KBM-7 (cell line): ENCODE measurements around the gene TMEM9B.

Source experiments
- DNase-seq: peaks from one replicate; pipeline ENCODE4 v3.0.0-alpha.2; 2015
- in situ Hi-C: fragments of 300-500 bp; cut with MboI; formaldehyde crosslinking; loops from 2 replicates; pipeline ENCODE4 v1.14.3; 2020; ENCODE audit warnings: low sequenced_read_pairs, low pct_unique_long_range_greater_than_20kb, mixed read lengths

Gene TMEM9B

DNA sequence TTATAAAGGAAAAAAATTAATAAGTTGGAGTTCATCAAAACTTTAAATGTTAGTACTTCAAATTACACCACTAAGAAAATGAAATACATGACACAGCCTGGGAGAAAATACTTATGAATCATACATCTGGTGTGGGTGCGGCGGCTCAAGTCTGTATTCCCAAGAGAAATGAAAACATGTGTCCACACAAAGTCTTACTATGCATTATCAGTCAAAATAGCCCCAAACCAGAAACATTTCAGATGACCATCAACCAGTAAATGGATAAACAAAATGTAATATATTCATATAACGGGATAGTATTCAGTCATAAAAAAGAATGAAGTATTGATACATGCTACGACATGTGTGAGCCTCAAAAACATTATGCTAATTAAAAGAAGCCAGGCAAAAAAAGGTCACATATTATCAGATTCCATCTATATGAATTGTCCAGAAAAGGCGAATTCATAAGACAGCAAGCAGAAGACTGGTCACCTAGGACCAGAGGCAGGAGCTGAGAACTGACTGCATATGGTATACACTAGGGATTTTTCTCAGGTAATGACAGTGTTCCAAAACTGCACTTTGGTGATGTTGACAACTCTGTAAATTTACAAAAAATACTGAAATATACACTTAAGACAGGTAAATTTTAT lies 58.6 kb downstream of the TMEM9B start:
- in situ Hi-C loops: no loop called here
- DNase-seq: no peak

DNA sequence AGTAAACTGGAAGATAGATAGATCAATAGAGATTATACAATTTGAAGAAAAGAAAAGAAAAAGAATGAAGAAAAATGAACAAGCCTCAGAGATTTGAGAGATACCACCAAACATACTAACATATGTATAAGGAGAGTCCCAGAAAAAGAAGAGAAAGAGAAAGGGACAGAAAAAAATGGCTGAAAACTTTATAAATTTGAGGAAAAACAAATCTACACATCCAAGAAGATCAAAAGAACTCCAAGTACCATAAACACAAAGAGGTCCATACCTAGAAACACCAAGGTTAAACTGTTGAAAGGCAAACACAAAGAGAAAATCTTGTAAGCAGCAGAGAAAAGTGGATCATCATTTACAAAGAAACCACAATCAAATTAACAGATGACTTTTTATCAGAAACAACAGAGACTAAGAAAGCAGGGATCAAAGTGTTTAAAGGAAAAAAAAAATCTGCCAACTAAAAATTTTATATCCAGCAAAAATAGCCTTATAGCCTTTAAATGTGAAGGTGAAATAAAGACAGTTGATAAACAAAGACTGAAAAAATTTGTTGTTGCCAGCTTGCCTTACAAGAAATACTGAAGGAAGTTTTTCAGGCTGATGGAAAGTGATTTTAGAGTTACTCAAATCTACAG lies 65.0 kb downstream of the TMEM9B start:
- in situ Hi-C loops: no loop called here
- no peak for DNase-seq
